Smooth muscle cell (in vitro differentiated cells): Measurements from ENCODE around the gene NUFIP1. TPM values are rescaled to one million over a fixed set of nuclear protein-coding genes. Genes with fewer than 3 reads are reported as not detected.
A peak's percentile ranks its signal among the peaks of the same experiment; 100 is the strongest.

Experiments
- DNase-seq: peaks from one replicate; lab custom pipeline; 2025; ENCODE audit not compliant: unreplicated experiment; lab: John Stamatoyannopoulos, UW
- H2AFZ ChIP-seq: fragments of 200-600 bp; sonication (generic); 2 replicates; pipeline ENCODE4 v1.6.0; 2016; ENCODE audit warnings: antibody characterized with exemption, low read depth, mild to moderate bottlenecking
- H3F3A ChIP-seq: fragments of 200-600 bp; sonication (generic); 2 replicates; pipeline ENCODE4 v1.6.0; 2017; ENCODE audit warnings: antibody characterized with exemption, low read depth
- H3K27ac ChIP-seq: fragments of 200-600 bp; sonication (generic); 2 replicates; pipeline ENCODE4 v1.5.1; 2016; ENCODE audit warnings: low read depth, mild to moderate bottlenecking
- H3K27me3 ChIP-seq: fragments of 200-600 bp; sonication (generic); 2 replicates; pipeline ENCODE4 v1.6.1; 2016; ENCODE audit warnings: low read depth, mild to moderate bottlenecking
- H3K36me3 ChIP-seq: fragments of 200-600 bp; sonication (generic); 2 replicates; pipeline ENCODE4 v1.5.1; 2016; ENCODE audit warnings: low read depth
- H3K4me1 ChIP-seq: fragments of 200-600 bp; sonication (generic); 2 replicates; pipeline ENCODE4 v1.5.1; 2016; ENCODE audit warnings: low read depth
- H3K4me2 ChIP-seq: fragments of 200-600 bp; sonication (generic); 2 replicates; pipeline ENCODE4 v1.6.0; 2016; ENCODE audit warnings: mild to moderate bottlenecking
- H3K4me3 ChIP-seq: fragments of 200-600 bp; sonication (generic); 2 replicates; pipeline ENCODE4 v1.5.1; 2016; ENCODE audit warnings: mild to moderate bottlenecking
- H3K79me2 ChIP-seq: fragments of 200-600 bp; sonication (generic); 2 replicates; pipeline ENCODE4 v1.6.0; 2016; ENCODE audit warnings: low read depth, mild to moderate bottlenecking
- H3K9ac ChIP-seq: fragments of 200-600 bp; sonication (generic); 2 replicates; pipeline ENCODE4 v1.6.0; 2016; ENCODE audit warnings: low read depth
- H3K9me3 ChIP-seq: fragments of 200-600 bp; sonication (generic); replicated peaks from 2 replicates; pipeline ENCODE4 v1.5.1; 2016; ENCODE audit warnings: low read depth
- H4K20me1 ChIP-seq: fragments of 200-600 bp; sonication (generic); 2 replicates; pipeline ENCODE4 v1.6.0; 2016; ENCODE audit warnings: low read depth
- WGBS: methylation state at CpG from one replicate; pipeline ENCODE4 v1.1.7; 2016; ENCODE audit warnings: low lambda C conversion rate; 5-methylcytosine and 5-hydroxymethylcytosine counted together
- polyA plus RNA-seq: library from polyadenylated mRNA; unstranded; fragments of >200 nt; fragmentation: Nextera tagmentation; extraction: Ambion mirVana; gene quantifications from 2 replicates; pipeline ENCODE4 v1.2.1, GENCODE V29; 2016
- total RNA-seq: library from RNA; depleted of rRNA; stranded (reverse); fragments of >200 nt; gene quantifications from 2 replicates; pipeline ENCODE4 v1.2.3, GENCODE V29; 2014
- TF ChIP-seq, protein P1 (sequence below): fragments of 200-600 bp; sonication (generic); IDR thresholded peaks from 2 replicates; pipeline ENCODE4 v1.5.1; 2017; ENCODE audit warnings: borderline replicate concordance, mild to moderate bottlenecking, antibody characterized with exemption; ENCODE audit not compliant: insufficient read depth, poor library complexity, severe bottlenecking

Gene NUFIP1
- total and polyA plus RNA-seq, 2 experiments from 2014 or later: 3.8 to 4.5 TPM

- Histone ChIP-seq H2AFZ (no peak overlapping the region), H3F3A (peaks cover 5% of the 10 kb centered on the region), H3K79me2 (no peaks in the 10 kb centered on the region), H3K27ac (no peak overlapping the region), H3K4me1 (no peaks in the 10 kb centered on the region), H3K4me3 (no peak overlapping the region), H3K27me3 (no peaks in the 10 kb centered on the region), H3K9ac (no peak overlapping the region), H3K9me3 (no peaks in the 10 kb centered on the region), H3K36me3 (peaks cover 12% of the 10 kb centered on the region), H4K20me1 (peaks cover 7% of the 10 kb centered on the region), H3K4me2 (no peak overlapping the region)
- WGBS: 90% methylated on average over 3 of the region's 3 CpGs
- TF ChIP-seq, protein P1, sequence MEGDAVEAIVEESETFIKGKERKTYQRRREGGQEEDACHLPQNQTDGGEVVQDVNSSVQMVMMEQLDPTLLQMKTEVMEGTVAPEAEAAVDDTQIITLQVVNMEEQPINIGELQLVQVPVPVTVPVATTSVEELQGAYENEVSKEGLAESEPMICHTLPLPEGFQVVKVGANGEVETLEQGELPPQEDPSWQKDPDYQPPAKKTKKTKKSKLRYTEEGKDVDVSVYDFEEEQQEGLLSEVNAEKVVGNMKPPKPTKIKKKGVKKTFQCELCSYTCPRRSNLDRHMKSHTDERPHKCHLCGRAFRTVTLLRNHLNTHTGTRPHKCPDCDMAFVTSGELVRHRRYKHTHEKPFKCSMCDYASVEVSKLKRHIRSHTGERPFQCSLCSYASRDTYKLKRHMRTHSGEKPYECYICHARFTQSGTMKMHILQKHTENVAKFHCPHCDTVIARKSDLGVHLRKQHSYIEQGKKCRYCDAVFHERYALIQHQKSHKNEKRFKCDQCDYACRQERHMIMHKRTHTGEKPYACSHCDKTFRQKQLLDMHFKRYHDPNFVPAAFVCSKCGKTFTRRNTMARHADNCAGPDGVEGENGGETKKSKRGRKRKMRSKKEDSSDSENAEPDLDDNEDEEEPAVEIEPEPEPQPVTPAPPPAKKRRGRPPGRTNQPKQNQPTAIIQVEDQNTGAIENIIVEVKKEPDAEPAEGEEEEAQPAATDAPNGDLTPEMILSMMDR: no peak
- no peak for DNase-seq
Observed at GRCh38 chr13:44976196-44976595, 13.1 kb downstream of the NUFIP1 start.

DNA sequence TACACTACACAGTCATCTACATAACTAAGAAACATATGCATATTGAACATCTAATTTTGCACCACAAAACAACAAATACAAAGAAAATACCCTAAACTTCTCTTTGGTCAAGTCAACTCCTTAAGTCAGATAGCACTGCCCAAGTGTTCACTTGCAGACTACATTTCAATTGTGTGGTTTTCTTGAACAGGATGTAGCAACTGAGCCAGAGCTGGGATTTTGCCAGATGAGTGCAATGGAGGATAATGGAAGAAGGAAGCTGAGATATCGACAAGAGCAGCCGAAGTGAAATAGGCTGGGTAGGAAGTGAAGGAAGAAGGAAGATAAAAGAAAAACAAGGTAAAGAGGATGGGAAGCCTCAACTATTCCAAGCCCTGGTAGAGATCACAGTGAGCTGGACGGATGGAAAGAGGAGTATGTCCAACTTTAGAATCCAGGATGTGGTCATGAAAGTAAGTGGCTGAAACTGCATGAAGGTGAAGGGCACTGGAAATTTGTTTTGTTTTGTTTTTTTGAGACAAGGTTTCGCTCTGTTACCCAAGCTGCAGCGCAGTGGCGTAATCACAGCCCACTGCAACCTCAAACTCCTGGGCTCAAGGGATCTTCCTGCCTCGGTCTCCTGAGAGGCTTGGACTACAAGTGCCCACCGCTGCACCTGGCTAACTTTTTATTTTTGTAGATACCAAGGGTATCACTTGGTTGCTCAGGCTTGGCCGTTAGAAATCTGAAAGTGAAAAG is 15.0 kb downstream of the NUFIP1 start:
- Histone ChIP-seq H3F3A (peaks cover 5% of the 10 kb centered on the region), H3K27ac (no peak overlapping the region), H3K4me2 (no peak overlapping the region), H4K20me1 (peaks cover 7% of the 10 kb centered on the region), H2AFZ (no peak overlapping the region), H3K4me3 (no peak overlapping the region), H3K36me3 (peaks cover 2% of the 10 kb centered on the region), H3K4me1 (peaks cover 4% of the 10 kb centered on the region), H3K79me2 (no peaks in the 10 kb centered on the region), H3K9ac (no peak overlapping the region), H3K27me3 (no peaks in the 10 kb centered on the region), H3K9me3 (no peaks in the 10 kb centered on the region)
- TF ChIP-seq, protein P1: no peak
- WGBS: 97% methylated on average over 9 of the region's 9 CpGs
- no peak for DNase-seq

- Histone ChIP-seq H3K79me2 (no peaks in the 10 kb centered on the region), H2AFZ (no peak overlapping the region), H3K9me3 (no peaks in the 10 kb centered on the region), H3K4me2 (no peak overlapping the region), H3F3A (peaks cover 5% of the 10 kb centered on the region), H3K4me1 (peaks cover 4% of the 10 kb centered on the region), H3K4me3 (no peak overlapping the region), H3K27me3 (no peaks in the 10 kb centered on the region), H3K9ac (no peak overlapping the region), H3K27ac (no peak overlapping the region), H3K36me3 (no peaks in the 10 kb centered on the region), H4K20me1 (peaks cover 7% of the 10 kb centered on the region)
- TF ChIP-seq, protein P1: peak; percentile 57
- WGBS: 29% methylated on average over 3 of the region's 3 CpGs
- no peak for DNase-seq
Observed at GRCh38 chr13:44972956-44973581, 16.2 kb downstream of the NUFIP1 start.
